ENCODE results near the gene PTPRJ.

The PTPRJ gene

GRCh38 chr11:48098024-48098423 lies 117.7 kb downstream of the PTPRJ start:
- no peak for DNase-seq (ENCODE audit: low read depth)
- H3K4me3 ChIP-seq (ENCODE audit: low read depth, low read length): no peak overlapping the region
- TF ChIP-seq POLR2A (IDR thresholded peaks at IDR 0.05; ENCODE audit: extremely low read depth, insufficient read length): no peak

- H3K4me3 ChIP-seq (ENCODE audit: low read depth, low read length): no peak overlapping the region
- no peak for DNase-seq (ENCODE audit: low read depth)
- TF ChIP-seq POLR2A (IDR thresholded peaks at IDR 0.05; ENCODE audit: extremely low read depth, insufficient read length): no peak
- TF ChIP-seq CTCF (IDR thresholded peaks at IDR 0.05; ENCODE audit: low read depth, low read length): no peak
- TF ChIP-seq MAX (IDR thresholded peaks at IDR 0.05; ENCODE audit: low read depth, low read length): no peak
- no peak for TF ChIP-seq MYC (IDR thresholded peaks at IDR 0.05; ENCODE audit: low read depth, low read length)
Observed at GRCh38 chr11:48099916-48100446, 119.6 kb downstream of the PTPRJ start.

GRCh38 chr11:48101044-48101733 lies 120.8 kb downstream of the PTPRJ start:
- TF ChIP-seq CTCF (IDR thresholded peaks at IDR 0.05; ENCODE audit: low read depth, low read length) (no peak), MAX (IDR thresholded peaks at IDR 0.05; ENCODE audit: low read depth, low read length) (no peak), POLR2A (IDR thresholded peaks at IDR 0.05; ENCODE audit: extremely low read depth, insufficient read length) (no peak), MYC (IDR thresholded peaks at IDR 0.05; ENCODE audit: low read depth, low read length) (no peak)
- H3K4me3 ChIP-seq (ENCODE audit: low read depth, low read length): no peak overlapping the region
- DNase-seq (ENCODE audit: low read depth): no peak

- no peak for TF ChIP-seq CTCF (IDR thresholded peaks at IDR 0.05; ENCODE audit: low read depth, low read length)
- TF ChIP-seq POLR2A (IDR thresholded peaks at IDR 0.05; ENCODE audit: extremely low read depth, insufficient read length): no peak
- no peak for TF ChIP-seq MAX (IDR thresholded peaks at IDR 0.05; ENCODE audit: low read depth, low read length)
- no peak for TF ChIP-seq MYC (IDR thresholded peaks at IDR 0.05; ENCODE audit: low read depth, low read length)
- H3K4me3 ChIP-seq (ENCODE audit: low read depth, low read length): no peak overlapping the region
- no peak for DNase-seq (ENCODE audit: low read depth)
Observed at GRCh38 chr11:48101958-48102357, 121.6 kb downstream of the PTPRJ start.

GRCh38 chr11:48103621-48104567 lies 123.5 kb downstream of the PTPRJ start:
- no peak overlapping the region for H3K4me3 ChIP-seq (ENCODE audit: low read depth, low read length)
- TF ChIP-seq MYC (IDR thresholded peaks at IDR 0.05; ENCODE audit: low read depth, low read length) (no peak), MAX (IDR thresholded peaks at IDR 0.05; ENCODE audit: low read depth, low read length) (no peak), POLR2A (IDR thresholded peaks at IDR 0.05; ENCODE audit: extremely low read depth, insufficient read length) (no peak), CTCF (IDR thresholded peaks at IDR 0.05; ENCODE audit: low read depth, low read length) (no peak)
- no peak for DNase-seq (ENCODE audit: low read depth)

GRCh38 chr11:48104568-48104924 lies 124.2 kb downstream of the PTPRJ start:
- no peak for DNase-seq (ENCODE audit: low read depth)
- TF ChIP-seq CTCF (IDR thresholded peaks at IDR 0.05; ENCODE audit: low read depth, low read length) (no peak), MAX (IDR thresholded peaks at IDR 0.05; ENCODE audit: low read depth, low read length) (no peak), MYC (IDR thresholded peaks at IDR 0.05; ENCODE audit: low read depth, low read length) (no peak), POLR2A (IDR thresholded peaks at IDR 0.05; ENCODE audit: extremely low read depth, insufficient read length) (no peak)
- no peak overlapping the region for H3K4me3 ChIP-seq (ENCODE audit: low read depth, low read length)
